Gastrocnemius medialis (tissue), 4 donors: ENCODE measurements around the gene SAP25. TPM values are rescaled to one million over a fixed set of nuclear protein-coding genes. Genes with fewer than 3 reads are reported as not detected.
A peak's percentile ranks its signal among the peaks of the same experiment; 100 is the strongest.

Experiments
- ATAC-seq, 2 donors: fragments of 150-250 bp; one replicate each; pipeline ENCODE4 v1.9.1; 2016
- DNase-seq, 2 donors: peaks; one replicate each; pipeline ENCODE4 v3.0.0-alpha.2; 2019
- H3K27ac ChIP-seq, 4 donors: fragments of 200-600 bp; sonication (generic); 1 replicate in 1 of 4; 2 replicates in 3 of 4; pipeline ENCODE4 v1.5.1; 2016 to 2018; ENCODE audit warnings: mild to moderate bottlenecking in 2 of 4, moderate library complexity in 1 of 4
- H3K27me3 ChIP-seq, 3 donors: fragments of 200-600 bp; sonication (generic) in 2 of 3; 1 replicate in 1 of 3; 2 replicates in 2 of 3; pipeline versions ENCODE4 v1.5.1 to v1.6.0; 2016 to 2019; ENCODE audit warnings: mild to moderate bottlenecking in 1 of 3, moderate library complexity in 1 of 3
- H3K36me3 ChIP-seq, 2 donors: fragments of 200-600 bp; sonication (generic) in 1 of 2; one replicate each; pipeline ENCODE4 v1.5.1; 2017 to 2018
- H3K4me1 ChIP-seq, 2 donors: fragments of 200-600 bp; sonication (generic) in 1 of 2; one replicate each; pipeline ENCODE4 v1.5.1; 2016 to 2017; ENCODE audit warnings: mild to moderate bottlenecking in 2 of 2
- H3K4me3 ChIP-seq, 4 donors: fragments of 200-600 bp; sonication (generic) in 3 of 4; 1 replicate in 1 of 4; 2 replicates in 3 of 4; pipeline ENCODE4 v1.5.1; 2016 to 2019; ENCODE audit warnings: mild to moderate bottlenecking in 2 of 4
- H3K9me3 ChIP-seq, 3 donors: fragments of 200-600 bp; sonication (generic) in 2 of 3; 1 replicate in 1 of 3; 2 replicates in 2 of 3; pipeline ENCODE4 v1.5.1; 2016 to 2019
- CTCF ChIP-seq, 5 experiments: fragments of 450-650 bp in 3 of 5; fragments of 200-600 bp in 2 of 5; sonication (generic) in 2 of 5; IDR thresholded peaks in 4 of 5; conservative IDR thresholded peaks in 1 of 5; 1 replicate in 4 of 5; 2 replicates in 1 of 5; pipeline ENCODE4 v1.5.1; 2016 to 2019; ENCODE audit warnings: antibody characterized with exemption in 5 of 5, mild to moderate bottlenecking in 3 of 5, moderate library complexity in 3 of 5
- POLR2A ChIP-seq, 2 donors: fragments of 450-650 bp; IDR thresholded peaks; one replicate each; pipeline ENCODE4 v1.6.1; 2017; ENCODE audit warnings: antibody characterized with exemption in 2 of 2, mild to moderate bottlenecking in 2 of 2, moderate library complexity in 2 of 2
- in situ Hi-C, 4 donors: fragments of 200-750 bp; cut with MboI; loops; one replicate each; pipeline versions ENCODE4 v1.15.0 to v1.8.0; 2017; ENCODE audit warnings: low sequenced_read_pairs in 4 of 4
- intact Hi-C: fragments of 100-400 bp; cut with DNase I; formaldehyde crosslinking; loops from one replicate; pipeline ENCODE4 v1.15.1; 2023; ENCODE audit warnings: low total_unique reads
- total RNA-seq, 4 donors: library from RNA; depleted of rRNA; stranded (reverse); fragments of >200 nt; gene quantifications; one replicate each; pipeline versions ENCODE4 v1.1.0 to v1.2.3, GENCODE V29; 2016

The SAP25 gene
- total RNA-seq, 4 donors from 2014 or later: 0.49 TPM; not detected in 3

DNA sequence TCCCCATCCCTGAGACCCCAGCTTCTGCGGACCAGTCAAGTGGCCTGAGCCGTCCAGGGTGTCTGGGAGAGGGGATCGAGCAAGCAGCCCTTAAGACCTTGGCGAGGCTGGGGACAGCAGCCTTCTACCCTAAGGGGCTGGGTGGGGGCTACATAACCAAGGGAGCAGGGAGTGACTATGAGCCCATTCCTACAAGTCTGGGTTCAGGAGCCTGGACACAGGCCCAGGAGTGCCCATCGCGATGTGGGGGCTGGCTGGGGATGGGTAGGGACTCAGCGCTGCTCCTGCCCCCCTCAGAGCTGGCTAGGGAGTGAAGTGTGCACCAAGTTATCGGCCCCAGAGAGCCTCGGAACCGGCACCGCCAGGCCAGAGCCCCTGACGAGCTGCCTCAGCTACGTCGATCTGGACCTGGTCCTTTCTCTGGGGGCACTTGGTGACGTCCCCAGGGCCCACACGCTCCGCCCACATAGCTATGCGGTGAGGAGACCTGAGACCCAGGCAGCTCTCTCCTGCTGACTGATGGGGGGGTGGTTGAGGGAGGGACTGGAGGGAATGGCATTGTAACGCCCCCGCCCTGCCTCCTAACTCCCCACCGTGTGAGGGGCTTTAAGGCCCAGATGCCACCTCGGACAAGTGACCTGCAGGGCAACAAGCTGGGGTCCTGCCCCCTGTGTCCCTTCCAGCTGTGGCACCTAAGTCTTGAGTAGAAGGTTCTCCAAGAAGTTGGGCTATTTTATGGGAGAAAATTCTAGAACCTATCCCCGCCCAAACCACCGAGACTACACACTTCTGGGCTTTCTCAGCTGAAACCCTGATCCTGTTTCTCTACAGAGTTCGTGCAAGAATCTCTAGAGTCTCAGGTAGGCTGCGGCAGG lies 2.5 kb downstream of the SAP25 start:
- DNase-seq (no peak), ATAC-seq (no peak)
- Histone ChIP-seq H3K36me3 (peaks cover 0 to 29% of the 10 kb centered on the region in 2 donors), H3K4me3 (no peak overlapping the region), H3K4me1 (peaks cover 8 to 14% of the 10 kb centered on the region in 2 donors), H3K27ac (no peak overlapping the region), H3K9me3 (no peaks in the 10 kb centered on the region), H3K27me3 (peaks cover 12 to 46% (median 22%) of the 10 kb centered on the region in 3 donors)
- TF ChIP-seq CTCF (IDR thresholded peaks at IDR 0.05 in 4 of 5, conservative IDR thresholded peaks at IDR 0.05 in 1 of 5): no peak
- no peak for TF ChIP-seq POLR2A (IDR thresholded peaks at IDR 0.05)
- intact Hi-C loops (no loop called here), in situ Hi-C loops (loop anchor here in 1 of 4 donors (25.0 kb wide), 1 partner anchor 109 kb away; the partner anchor contains the start of gene SPACDR)

- Histone ChIP-seq H3K4me3 (peak overlapping the region in 3 of 4 donors; percentile 4 to 47 (median 37)), H3K27ac (no peak overlapping the region), H3K9me3 (no peaks in the 10 kb centered on the region), H3K27me3 (peaks cover 11 to 37% (median 12%) of the 10 kb centered on the region in 3 donors), H3K4me1 (peaks cover 8 to 14% of the 10 kb centered on the region in 2 donors), H3K36me3 (peaks cover 0 to 9% of the 10 kb centered on the region in 2 donors)
- DNase-seq: no peak
- ATAC-seq: peak in 1 of 2 donors; percentile 48
- in situ Hi-C loops: loop anchor here in 1 of 4 donors (25.0 kb wide), 1 partner anchor 107 kb away; the partner anchor contains the start of gene SPACDR
- TF ChIP-seq POLR2A (IDR thresholded peaks at IDR 0.05) (no peak), CTCF (IDR thresholded peaks at IDR 0.05 in 4 of 5, conservative IDR thresholded peaks at IDR 0.05 in 1 of 5) (peak in 3 of 5 experiments; percentile 8 to 35 (median 28))
- intact Hi-C loops: no loop called here
Measured at GRCh38 chr7:100568896-100569844, 4.5 kb downstream of the SAP25 start.

DNA sequence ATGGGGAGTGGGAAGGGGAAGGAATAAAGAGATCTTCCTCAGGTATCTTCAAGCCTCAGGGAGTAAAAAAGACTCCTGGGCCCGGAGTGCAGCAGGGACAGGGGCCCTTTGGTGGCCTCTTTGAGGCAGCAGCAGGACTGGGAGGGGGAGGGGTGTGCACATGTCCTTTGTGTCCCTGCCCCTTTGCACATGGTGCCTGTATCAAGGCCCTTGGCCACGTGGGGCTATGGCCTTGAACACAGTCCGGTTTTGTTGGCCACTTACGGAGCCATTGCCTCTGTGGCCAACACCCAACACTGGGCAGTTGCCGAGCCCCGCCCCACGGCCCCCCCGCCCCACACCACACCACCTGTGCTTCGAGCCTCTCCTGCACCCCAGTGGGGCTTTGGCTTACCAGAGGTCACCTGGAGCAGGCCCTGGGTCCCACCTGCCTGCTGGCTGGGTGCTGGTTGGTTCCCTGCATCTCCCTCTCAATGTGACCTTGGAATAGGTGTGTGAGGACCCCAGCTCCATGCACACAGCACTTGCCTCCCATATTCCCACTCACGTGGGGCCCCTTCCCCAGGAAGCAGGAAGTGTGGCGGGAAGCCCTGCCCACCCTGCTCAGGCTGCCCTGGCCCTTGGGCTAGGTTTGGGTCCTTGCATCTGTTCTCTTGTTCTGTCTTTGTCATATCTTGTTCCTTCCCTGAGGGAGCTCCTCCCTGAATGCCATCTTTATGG lies 5.4 kb downstream of the SAP25 start:
- H3K4me3 ChIP-seq: no peak overlapping the region
- ATAC-seq (no peak), DNase-seq (no peak)
- H3K9me3 ChIP-seq: no peaks in the 10 kb centered on the region
- in situ Hi-C loops (loop anchor here in 1 of 4 donors (25.0 kb wide), 1 partner anchor 106 kb away; the partner anchor contains the start of gene SPACDR), intact Hi-C loops (no loop called here)
- peaks cover 8 to 37% (median 12%) of the 10 kb centered on the region in 3 donors for H3K27me3 ChIP-seq
- no peak for TF ChIP-seq POLR2A (IDR thresholded peaks at IDR 0.05)
- no peak for TF ChIP-seq CTCF (IDR thresholded peaks at IDR 0.05 in 4 of 5, conservative IDR thresholded peaks at IDR 0.05 in 1 of 5)
- peaks cover 8 to 14% of the 10 kb centered on the region in 2 donors for H3K4me1 ChIP-seq
- H3K27ac ChIP-seq: no peak overlapping the region
- peaks cover 0 to 6% of the 10 kb centered on the region in 2 donors for H3K36me3 ChIP-seq

- intact Hi-C loops (no loop called here), in situ Hi-C loops (loop anchor here in 1 of 4 donors (25.0 kb wide), 1 partner anchor 105 kb away; the partner anchor contains the start of gene SPACDR)
- peaks cover 0 to 4% of the 10 kb centered on the region in 2 donors for H3K36me3 ChIP-seq
- no peak for ATAC-seq
- H3K9me3 ChIP-seq: no peaks in the 10 kb centered on the region
- peaks cover 8 to 35% (median 10%) of the 10 kb centered on the region in 3 donors for H3K27me3 ChIP-seq
- H3K4me3 ChIP-seq: no peak overlapping the region
- peaks cover 8 to 14% of the 10 kb centered on the region in 2 donors for H3K4me1 ChIP-seq
- TF ChIP-seq POLR2A (IDR thresholded peaks at IDR 0.05): no peak
- no peak for DNase-seq
- H3K27ac ChIP-seq: no peak overlapping the region
Measured at GRCh38 chr7:100567751-100568175, 5.9 kb downstream of the SAP25 start.
